ENCODE measurements around the gene KCNC1. TPM values are rescaled to one million over a fixed set of nuclear protein-coding genes. Genes with fewer than 3 reads are reported as not detected.

The KCNC1 gene
- total and polyA plus RNA-seq, 9 of the 15 experiments (the other 6 are each of a cell fraction or from before 2014, with no cell fraction given) = 0.05 to 0.08 TPM; not detected in 7

DNA sequence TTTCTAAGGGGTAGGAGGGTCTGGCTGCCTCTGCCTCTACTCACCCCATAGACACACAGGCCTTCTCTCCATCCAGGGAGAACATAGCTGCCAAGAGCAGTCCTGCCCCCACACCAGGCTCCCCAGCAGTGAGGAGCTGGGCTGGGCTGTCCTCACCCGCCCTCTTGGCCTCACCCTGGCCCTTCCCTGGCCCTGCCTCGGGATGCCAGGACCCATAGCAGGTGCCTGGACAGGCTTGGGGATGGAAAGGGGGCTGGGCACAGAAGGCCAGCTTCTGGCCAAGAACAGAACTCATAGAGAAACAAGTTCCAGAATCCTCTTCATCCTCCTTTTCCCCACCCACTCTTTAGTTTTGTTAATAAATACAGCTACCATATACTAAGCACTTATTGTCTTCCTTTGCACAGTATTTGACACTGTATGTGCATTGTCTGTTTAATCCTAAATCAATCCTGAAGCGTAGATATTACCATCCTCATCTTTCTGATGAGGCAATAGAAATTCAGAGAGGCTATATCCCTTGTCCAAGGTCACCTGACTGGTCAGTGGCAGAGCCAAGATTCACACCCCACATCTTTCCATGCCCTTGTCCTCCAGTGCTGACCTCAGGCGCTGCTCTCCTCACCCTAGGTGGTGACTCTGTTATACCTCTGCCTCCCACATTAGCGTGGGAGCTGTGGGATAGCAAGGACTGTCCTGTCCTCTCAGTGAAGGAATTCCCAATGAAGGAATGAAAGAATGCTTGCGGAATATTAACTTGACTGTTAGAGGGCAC, 37.2 kb upstream of the KCNC1 start:
- no peaks in the 10 kb centered on the region for H3K9me3 ChIP-seq (replicated peaks; ENCODE audit: control insufficient read depth, insufficient read depth, low read depth, low read length)
- ChIA-PET POLR2A (interaction anchor here (0.7 kb wide), 1 partner anchor 25 kb away, joined by 4 read pairs; no protein-coding TSS in a partner anchor), CTCF (ENCODE audit: low intra/inter-chr PET ratio) (no interaction called here)
- no peak overlapping the region for H3K4me2 ChIP-seq (ENCODE audit: insufficient read depth, low read length)
- no peak for ATAC-seq
- peaks cover 10% of the 10 kb centered on the region in 2 experiments for H3K4me1 ChIP-seq (replicated peaks in 1 of 2; ENCODE audit: control insufficient read depth in 2 of 2, insufficient read depth in 2 of 2, low read length in 2 of 2)
- in situ Hi-C loops (cut with MboI) = no loop called here
- no peak overlapping the region for H2AFZ ChIP-seq (ENCODE audit: low read depth, low read length)
- no TSS peak for BruUV-seq (replicated peaks)
- peaks cover 33 to 48% of the 10 kb centered on the region in 2 experiments for H3K27me3 ChIP-seq (ENCODE audit: control insufficient read depth in 2 of 2, insufficient read depth in 2 of 2, low read length in 2 of 2)
- intact Hi-C loops (cut with micrococcal nuclease) = no loop called here
- H4K20me1 ChIP-seq (replicated peaks; ENCODE audit: control insufficient read depth, insufficient read depth, low read length) = no peaks in the 10 kb centered on the region
- no peak overlapping the region for H3K27ac ChIP-seq (ENCODE audit: extremely low read depth, low read depth, low read length)
- WGBS (ENCODE audit: insufficient coverage, low coverage, missing lambda C conversion rate) = 8% methylated on average over 6 of the region's 6 CpGs
- H3K9ac ChIP-seq (ENCODE audit: insufficient read depth in 1 of 2, low read depth in 2 of 2, low read length in 2 of 2) = no peak overlapping the region
- FAIRE-seq = no peak
- H3K79me2 ChIP-seq (ENCODE audit: control insufficient read depth, insufficient read depth, low read length) = no peaks in the 10 kb centered on the region
- H3K4me3 ChIP-seq = no peak overlapping the region
- no peaks in the 10 kb centered on the region for H3K9me1 ChIP-seq (ENCODE audit: control insufficient read depth, insufficient read depth, low read length)
- H3K36me3 ChIP-seq (ENCODE audit: control insufficient read depth, insufficient read depth, low read length) = no peaks in the 10 kb centered on the region
- DNase-seq (ENCODE audit: extremely low read depth in 1 of 4, low spot score in 3 of 4) = no peak
- TF ChIP-seq MTF1 (CRISPR knock-in tag; IDR thresholded peaks at IDR 0.05; ENCODE audit: borderline replicate concordance) (no peak), ZNF274 (IDR thresholded peaks at IDR 0.05; ENCODE audit: borderline replicate concordance, low read depth, low read length) (no peak), POLR2H (tag; IDR thresholded peaks at IDR 0.05; ENCODE audit: low read depth) (no peak), YY1 (IDR thresholded peaks at IDR 0.05; ENCODE audit: borderline replicate concordance in 1 of 3, control insufficient read depth in 1 of 3, extremely low read depth in 1 of 3, insufficient read depth in 3 of 3, insufficient read length in 1 of 3, insufficient replicate concordance in 2 of 3, low read depth in 1 of 3, low read length in 2 of 3) (no peak), CBX8 (IDR thresholded peaks at IDR 0.05; ENCODE audit: borderline replicate concordance, extremely low read depth, low read depth, low read length, poor library complexity, severe bottlenecking) (no peak), KLF10 (CRISPR knock-in tag; IDR thresholded peaks at IDR 0.05) (no peak), MAX (CRISPR knock-in tag; IDR thresholded peaks at IDR 0.05) (no peak), TAF9B (IDR thresholded peaks at IDR 0.05; ENCODE audit: partially characterized antibody) (no peak), PTBP1 (IDR thresholded peaks at IDR 0.05; ENCODE audit: low read depth, low read length) (no peak), KAT7 (CRISPR knock-in tag; IDR thresholded peaks at IDR 0.05; ENCODE audit: borderline replicate concordance) (no peak), NFIX (CRISPR knock-in tag; IDR thresholded peaks at IDR 0.05; ENCODE audit: low read depth) (no peak)
- TF ChIP-seq, protein P1, sequence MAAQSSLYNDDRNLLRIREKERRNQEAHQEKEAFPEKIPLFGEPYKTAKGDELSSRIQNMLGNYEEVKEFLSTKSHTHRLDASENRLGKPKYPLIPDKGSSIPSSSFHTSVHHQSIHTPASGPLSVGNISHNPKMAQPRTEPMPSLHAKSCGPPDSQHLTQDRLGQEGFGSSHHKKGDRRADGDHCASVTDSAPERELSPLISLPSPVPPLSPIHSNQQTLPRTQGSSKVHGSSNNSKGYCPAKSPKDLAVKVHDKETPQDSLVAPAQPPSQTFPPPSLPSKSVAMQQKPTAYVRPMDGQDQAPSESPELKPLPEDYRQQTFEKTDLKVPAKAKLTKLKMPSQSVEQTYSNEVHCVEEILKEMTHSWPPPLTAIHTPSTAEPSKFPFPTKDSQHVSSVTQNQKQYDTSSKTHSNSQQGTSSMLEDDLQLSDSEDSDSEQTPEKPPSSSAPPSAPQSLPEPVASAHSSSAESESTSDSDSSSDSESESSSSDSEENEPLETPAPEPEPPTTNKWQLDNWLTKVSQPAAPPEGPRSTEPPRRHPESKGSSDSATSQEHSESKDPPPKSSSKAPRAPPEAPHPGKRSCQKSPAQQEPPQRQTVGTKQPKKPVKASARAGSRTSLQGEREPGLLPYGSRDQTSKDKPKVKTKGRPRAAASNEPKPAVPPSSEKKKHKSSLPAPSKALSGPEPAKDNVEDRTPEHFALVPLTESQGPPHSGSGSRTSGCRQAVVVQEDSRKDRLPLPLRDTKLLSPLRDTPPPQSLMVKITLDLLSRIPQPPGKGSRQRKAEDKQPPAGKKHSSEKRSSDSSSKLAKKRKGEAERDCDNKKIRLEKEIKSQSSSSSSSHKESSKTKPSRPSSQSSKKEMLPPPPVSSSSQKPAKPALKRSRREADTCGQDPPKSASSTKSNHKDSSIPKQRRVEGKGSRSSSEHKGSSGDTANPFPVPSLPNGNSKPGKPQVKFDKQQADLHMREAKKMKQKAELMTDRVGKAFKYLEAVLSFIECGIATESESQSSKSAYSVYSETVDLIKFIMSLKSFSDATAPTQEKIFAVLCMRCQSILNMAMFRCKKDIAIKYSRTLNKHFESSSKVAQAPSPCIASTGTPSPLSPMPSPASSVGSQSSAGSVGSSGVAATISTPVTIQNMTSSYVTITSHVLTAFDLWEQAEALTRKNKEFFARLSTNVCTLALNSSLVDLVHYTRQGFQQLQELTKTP (IDR thresholded peaks at IDR 0.05; ENCODE audit: low read depth in 1 of 2, partially characterized antibody in 2 of 2) = no peak
- TF ChIP-seq, protein P2, sequence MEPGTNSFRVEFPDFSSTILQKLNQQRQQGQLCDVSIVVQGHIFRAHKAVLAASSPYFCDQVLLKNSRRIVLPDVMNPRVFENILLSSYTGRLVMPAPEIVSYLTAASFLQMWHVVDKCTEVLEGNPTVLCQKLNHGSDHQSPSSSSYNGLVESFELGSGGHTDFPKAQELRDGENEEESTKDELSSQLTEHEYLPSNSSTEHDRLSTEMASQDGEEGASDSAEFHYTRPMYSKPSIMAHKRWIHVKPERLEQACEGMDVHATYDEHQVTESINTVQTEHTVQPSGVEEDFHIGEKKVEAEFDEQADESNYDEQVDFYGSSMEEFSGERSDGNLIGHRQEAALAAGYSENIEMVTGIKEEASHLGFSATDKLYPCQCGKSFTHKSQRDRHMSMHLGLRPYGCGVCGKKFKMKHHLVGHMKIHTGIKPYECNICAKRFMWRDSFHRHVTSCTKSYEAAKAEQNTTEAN (CRISPR knock-in tag; IDR thresholded peaks at IDR 0.05) = no peak

Data from K562 (cell line).